Endothelial cell of hepatic sinusoid (primary cell): ENCODE data around the gene CACNA2D2.

Experiments used
- in situ Hi-C: cut with HindIII; loops from 2 replicates; pipeline ENCODE4 v1.10.0; 2017; ENCODE audit warnings: low sequenced_read_pairs

The CACNA2D2 gene

GRCh38 chr3:50319894-50320625 is 183.4 kb downstream of the CACNA2D2 start:
- in situ Hi-C loops: no loop called here

- in situ Hi-C loops: no loop called here
Observed at GRCh38 chr3:50319181-50319893, 184.1 kb downstream of the CACNA2D2 start.

DNA sequence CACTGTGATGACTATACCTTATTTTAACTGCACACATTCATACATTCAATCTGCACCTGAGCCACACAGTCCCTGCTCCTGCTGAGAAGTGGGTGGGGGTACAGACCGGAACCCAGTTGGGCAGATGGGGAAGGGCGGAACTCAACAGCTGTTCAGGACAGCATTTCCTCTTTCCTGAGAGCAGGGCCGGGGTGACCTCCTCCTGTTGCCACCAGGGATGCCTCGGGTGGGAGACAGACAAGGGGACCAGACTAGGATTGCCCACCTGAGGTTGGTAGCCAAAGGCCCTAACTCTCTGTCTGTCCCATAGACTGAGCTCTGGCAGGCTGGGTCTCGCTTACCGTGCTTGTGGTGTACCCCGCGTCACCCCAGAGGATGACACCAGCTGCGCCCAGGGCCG is 184.8 kb downstream of the CACNA2D2 start:
- in situ Hi-C loops: no loop called here

- in situ Hi-C loops: no loop called here
Observed at GRCh38 chr3:50318163-50318562, 185.3 kb downstream of the CACNA2D2 start.

DNA sequence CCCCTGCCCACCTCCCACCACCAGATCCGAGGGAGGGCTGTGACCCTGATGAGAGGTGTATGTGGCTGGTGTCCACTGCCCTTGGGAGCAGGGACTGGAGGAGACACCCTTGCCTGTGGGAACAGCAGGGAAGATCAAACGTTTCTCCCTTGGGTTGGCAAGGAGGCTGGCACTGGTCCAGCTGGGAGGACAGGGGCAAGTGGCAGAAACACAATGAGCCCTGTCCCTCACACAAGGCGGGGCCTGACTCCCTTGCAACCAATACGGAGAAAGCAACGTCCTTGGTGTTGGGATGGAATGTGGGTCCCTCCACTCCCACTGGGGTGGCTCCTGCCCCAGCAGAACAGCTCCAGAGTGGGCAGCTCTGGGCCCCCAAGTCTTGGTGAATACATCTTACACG is 186.1 kb downstream of the CACNA2D2 start:
- in situ Hi-C loops: no loop called here

GRCh38 chr3:50316657-50317242 is 186.7 kb downstream of the CACNA2D2 start:
- in situ Hi-C loops: no loop called here

GRCh38 chr3:50314816-50315215 is 188.6 kb downstream of the CACNA2D2 start:
- in situ Hi-C loops: no loop called here

- in situ Hi-C loops: no loop called here
Observed at GRCh38 chr3:50314342-50314741, 189.1 kb downstream of the CACNA2D2 start.
